Stimulated activated CD8-positive, alpha-beta memory T cell treated with anti-CD3 and anti-CD28 coated beads, Interleukin-4, amount 100 ng/mL, for 48 hours (primary cell): ENCODE measurements around the gene LCN6.
"Not testable (repeated sequence)": the region's sequence is repeated elsewhere in the genome, so short reads cannot be mapped to it uniquely, and the experiment has no call there.

ENCODE experiments used
- DNase-seq: peaks from one replicate; pipeline ENCODE4 v3.0.0-alpha.2; 2020

Gene LCN6

DNA sequence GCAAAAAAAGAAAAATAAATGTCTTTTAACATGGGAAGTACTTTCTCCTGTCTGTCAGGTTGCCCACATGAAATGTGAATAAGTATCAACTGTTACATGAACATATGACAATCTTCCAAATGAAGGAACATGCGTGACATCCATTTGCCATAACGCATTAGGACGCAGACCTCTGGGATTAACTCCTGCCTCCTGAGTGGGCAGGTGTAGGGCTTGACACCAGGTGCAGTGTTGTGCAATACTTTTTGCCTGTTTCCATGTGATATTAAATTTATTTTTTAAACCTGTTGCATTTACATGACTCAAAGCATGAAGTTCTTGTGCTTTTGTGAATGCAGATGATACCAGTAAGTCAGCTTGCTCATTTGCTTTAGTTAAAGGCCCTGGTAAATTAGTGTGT lies 34.1 kb upstream of the LCN6 start:
- DNase-seq, result no peak

GRCh38 chr9:136779808-136780207 lies 31.5 kb upstream of the LCN6 start:
- no peak for DNase-seq

DNA sequence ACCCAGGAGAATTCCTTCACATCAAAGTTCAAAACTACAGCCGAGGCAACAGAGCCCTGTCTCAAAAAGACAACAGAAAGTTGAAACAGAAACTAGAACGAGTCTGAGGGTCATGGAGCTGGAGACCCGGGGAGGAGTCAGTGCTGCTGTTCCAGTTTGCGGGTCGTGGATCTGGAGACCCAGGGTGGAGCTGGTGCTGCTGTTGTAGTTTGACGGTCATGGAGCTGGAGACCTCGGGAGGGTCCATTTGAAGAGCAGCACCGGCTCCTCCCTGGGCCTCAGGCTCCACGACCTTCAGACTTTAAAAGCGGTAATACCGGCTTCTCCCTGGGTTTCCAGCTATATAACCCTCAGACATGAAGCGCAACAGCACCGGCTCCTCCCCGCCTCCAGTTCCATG lies 29.0 kb upstream of the LCN6 start:
- DNase-seq, result no peak

GRCh38 chr9:136776947-136777346 lies 28.6 kb upstream of the LCN6 start:
- no peak for DNase-seq

- no peak for DNase-seq
These were observed 26.9 kb upstream of the LCN6 start for GRCh38 chr9:136775191-136775590.

DNA sequence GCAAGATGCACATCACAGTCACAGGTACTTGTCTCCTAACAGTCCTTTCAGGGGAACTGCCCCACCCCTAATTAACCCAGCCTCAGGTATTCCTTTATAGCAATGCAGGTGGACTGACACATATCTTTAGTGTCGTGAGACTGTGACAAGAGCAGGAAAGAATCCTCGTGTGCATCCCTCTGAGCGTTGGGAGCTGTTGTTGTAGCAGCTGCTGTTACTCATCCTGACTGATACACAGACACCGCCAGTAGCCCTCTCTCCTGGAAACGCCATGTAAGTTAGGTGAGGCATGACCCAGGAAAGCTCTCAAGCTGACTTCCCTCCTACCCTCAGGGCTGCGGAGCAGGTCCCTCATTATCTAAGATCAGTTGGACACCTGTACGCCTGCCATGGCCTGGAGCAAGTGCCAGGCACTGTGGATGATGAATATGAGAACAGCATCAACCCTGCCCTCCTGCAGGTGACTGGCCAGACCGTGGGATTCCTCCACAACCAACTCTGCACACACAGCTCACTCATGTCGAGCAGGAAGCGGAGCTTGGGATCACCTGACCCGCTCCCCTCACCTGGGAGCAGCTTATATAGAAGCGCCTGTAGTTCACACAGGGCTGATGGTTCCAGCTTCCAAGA lies 26.2 kb upstream of the LCN6 start:
- DNase-seq, result no peak

DNA sequence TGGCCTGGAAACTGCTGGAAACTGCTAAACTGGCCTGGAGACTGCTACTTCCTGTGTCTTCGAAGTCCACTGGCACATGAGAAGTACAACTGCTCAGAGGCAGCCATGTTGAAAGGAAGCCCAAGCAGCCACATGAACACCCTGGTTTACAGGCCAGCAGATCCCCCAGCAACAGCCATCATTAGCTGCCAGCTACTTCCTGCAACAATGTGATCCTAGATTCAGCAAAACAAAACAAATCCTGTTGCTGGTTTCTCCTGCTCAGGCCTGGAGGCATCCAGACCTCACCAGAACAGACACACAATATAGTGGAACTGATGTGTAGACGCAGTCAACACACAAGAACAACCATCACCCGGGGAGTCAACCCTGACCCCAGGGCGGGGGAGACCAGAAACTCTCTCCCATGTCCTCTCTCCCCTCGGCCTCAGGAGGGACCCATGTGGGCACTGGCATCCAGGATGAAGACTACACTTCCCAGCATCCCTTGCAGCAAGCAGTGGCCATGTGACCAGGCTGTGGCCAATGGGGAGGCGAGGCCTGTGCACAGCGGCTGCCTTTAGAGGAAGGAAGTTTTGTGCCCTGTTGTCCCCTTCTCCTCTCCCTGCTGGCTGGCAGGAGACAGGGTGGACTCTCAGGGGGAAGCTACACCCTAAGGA lies 25.2 kb upstream of the LCN6 start:
- DNase-seq, result peak; percentile 59

GRCh38 chr9:136771907-136772415 lies 23.6 kb upstream of the LCN6 start:
- no peak for DNase-seq

DNA sequence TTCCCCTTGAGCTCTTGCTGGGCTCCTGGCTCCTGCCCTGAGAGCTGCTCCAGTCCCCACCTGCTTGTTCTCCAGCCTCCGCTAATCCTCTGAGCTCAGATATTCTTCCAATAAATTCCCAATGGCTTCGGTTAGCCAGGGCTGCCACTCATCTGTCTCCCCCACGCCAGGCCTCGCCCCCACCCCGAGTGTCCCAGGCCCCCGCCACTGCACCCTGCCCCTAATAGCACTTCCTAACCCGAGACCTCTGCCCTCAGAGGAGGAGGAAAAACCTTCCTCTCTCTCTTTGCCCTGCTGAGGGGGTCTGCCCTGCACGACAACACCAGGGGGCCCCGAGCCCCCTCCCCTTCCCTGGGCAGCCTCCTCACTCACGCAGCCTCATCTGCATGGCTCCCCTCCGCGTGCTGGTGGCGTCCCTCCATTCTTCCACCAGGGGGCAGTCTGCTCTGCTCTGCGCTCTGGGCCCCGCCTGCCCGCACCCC lies 21.4 kb upstream of the LCN6 start:
- peak; percentile 78 for DNase-seq

- DNase-seq, result peak; percentile 60
These were observed 18.2 kb upstream of the LCN6 start for GRCh38 chr9:136766410-136767120.

DNA sequence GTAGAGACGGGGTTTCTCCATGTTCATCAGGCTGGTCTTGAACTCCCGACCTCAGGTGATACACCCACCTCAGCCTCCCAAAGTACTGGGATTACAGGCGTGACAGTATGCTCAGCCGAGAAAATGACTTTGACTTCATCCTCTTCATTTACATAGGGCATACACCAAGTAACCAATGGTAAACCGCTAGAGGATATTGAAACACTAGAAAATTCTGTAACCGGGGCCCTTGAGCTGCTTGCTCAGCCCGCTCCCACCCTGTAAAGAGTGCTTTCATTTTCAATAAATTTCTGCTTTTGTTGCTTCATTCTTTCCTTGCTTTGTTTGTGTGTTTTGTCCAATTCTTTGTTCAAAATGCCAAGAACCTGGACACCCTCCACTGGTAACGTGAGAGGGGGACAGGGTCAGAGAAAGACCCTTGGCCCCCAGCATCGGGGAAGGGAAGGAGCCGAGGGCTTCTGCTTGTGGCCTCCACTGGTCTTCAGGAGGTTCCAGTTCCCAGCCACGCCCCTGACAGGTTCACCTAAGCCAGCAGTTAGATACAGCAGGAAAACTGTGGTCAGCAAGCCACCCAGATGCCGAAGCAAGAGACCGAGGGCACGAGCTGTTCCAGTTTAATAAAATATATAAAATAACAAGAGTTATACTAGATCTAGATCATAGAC lies 17.6 kb upstream of the LCN6 start:
- not testable (repeated sequence) for DNase-seq

DNA sequence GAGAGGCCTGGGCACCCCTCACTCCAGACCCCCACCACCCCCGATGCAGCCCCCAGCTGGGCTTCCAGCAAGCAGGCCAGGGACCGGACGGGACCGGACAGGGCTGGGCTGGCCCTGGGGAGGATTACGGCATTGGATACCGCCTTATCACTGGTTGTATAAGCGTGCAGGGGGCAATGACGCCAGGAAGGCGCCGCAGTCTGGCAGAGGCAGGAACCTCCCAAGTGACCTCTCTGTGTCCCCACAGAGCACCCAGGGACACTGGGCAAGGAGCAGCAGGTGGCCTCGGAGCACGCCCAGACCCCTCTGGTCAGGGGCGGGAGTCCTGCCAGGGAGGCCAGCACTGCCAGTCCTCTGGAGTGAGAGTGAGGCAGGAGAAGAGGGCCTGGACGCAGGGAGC lies 16.7 kb upstream of the LCN6 start:
- DNase-seq, result no peak

GRCh38 chr9:136764301-136764891 lies 16.1 kb upstream of the LCN6 start, which contains the start of gene LCN15:
TSS of gene LCN15 (minus strand) at chr9:136764518. CDS start at chr9:136764488, 30 bp downstream.
- DNase-seq, result no peak

GRCh38 chr9:136763649-136764035 lies 15.3 kb upstream of the LCN6 start:
- DNase-seq, result no peak

GRCh38 chr9:136762915-136763648 lies 14.8 kb upstream of the LCN6 start:
- peak; percentile 80 for DNase-seq

- DNase-seq, result no peak
These were observed 13.9 kb upstream of the LCN6 start for GRCh38 chr9:136762221-136762691.

- DNase-seq, result no peak
These were observed 13.2 kb upstream of the LCN6 start for GRCh38 chr9:136761545-136761981.

- peak; percentile 56 for DNase-seq
These were observed 12.7 kb upstream of the LCN6 start for GRCh38 chr9:136760834-136761544.

GRCh38 chr9:136760424-136760823 lies 12.1 kb upstream of the LCN6 start:
- no peak for DNase-seq

- DNase-seq, result no peak
These were observed 11.4 kb upstream of the LCN6 start for GRCh38 chr9:136759436-136760325.
